Stromal cell of bone marrow (primary cell): ENCODE measurements around the gene ATP5PB.

ENCODE experiments used
- DNase-seq: peaks from one replicate; pipeline ENCODE4 v3.0.0-alpha.2; 2012; ENCODE audit warnings: low read depth

ATP5PB gene

DNA sequence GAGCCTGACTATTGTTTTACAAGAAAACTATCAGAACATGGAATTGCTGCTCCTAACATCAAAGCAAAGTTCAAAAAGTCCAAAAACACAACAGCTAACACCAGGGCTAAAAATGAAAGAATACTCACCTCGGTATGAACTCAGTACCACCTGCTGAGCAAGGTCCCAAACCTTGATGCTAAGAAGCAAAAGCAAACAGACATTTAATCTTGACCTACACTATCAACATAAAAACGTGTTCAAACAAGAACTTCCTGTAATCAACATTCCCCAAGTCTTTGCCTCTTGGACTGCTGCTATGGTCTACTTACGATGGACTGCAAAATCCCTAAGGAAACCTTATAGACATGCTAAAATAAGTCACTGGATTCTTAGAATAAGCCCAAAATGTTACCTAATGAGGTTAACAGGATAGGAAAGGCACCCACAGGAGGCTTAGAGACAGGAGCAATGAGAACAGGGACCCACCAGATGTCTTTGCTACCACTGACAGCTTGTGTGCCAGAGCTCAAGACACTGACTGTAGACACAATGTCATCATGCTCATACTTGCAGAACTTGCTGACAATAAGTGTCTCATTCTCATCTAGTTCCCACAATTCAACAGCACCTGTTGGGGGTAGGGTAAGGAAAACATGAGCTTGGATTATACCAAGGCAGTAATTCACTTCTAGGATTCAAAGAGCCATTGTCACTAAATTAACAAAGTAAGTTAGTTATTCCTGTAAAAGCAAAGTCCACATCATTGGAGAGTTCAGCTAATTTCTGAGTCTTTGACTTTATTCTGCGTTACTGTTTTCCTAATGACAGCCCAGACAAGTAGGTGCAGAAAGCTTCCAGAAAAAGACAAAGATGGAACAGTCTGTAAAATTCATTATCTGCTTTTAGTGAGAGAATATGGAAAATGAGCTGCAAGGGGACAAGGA lies 2.0 kb upstream of the ATP5PB start:
- DNase-seq = no peak

DNA sequence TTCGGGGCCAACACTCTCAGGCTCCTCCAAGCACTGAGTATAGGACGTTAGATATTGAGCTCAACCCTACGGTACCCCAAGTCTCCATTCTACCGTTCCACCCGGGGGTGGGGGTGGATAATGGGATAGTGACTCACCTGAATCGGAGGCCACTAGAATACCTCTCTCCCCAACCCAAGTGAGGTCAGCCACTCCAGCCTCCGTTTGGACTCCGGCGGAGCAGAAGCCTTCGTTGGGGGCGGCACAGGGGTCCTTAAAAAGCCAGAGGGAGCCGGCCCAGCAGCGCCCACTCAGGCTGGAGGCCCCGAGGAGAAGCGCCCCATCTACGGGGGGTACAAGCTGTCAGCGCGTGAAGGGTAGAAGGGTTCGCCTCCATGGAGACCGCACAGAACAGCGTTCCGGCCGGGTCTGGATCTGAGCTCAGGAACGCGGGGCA lies 764 bp upstream of the ATP5PB start:
- no peak for DNase-seq

DNA sequence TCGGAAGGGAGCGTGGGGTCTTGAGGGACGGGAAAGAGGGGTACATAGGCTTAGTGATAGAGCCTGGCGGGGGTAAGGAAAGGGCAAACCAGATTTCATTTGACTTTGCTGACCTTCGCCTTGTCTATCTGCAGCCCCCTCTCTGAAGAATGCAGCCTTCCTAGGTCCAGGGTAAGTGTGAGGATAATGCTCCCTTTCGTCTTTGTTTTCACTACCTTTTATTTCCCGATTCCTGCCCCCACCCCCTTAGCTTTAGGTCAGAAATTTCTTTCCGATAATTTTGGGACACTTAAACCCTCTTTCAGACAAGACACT lies 396 bp downstream of the ATP5PB start:
- DNase-seq = no peak

DNA sequence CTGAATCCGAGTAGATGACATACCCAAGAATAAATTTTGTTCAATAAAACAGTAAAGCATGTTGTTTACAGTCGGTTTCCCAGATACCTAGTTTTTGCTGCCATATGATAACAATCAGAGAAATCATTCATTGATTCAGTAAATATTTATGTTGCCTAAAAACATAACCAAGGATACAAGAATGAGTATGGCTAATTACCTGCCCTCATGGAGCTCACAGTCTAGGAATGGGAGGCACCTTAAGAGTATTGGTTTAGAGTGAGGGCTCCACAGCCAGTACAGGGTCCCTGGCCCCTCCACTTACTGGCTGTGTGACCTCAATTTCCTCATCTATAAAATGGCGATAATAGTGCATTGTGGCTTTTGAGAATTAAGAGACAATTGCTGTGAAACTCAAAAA lies 921 bp downstream of the ATP5PB start:
- no peak for DNase-seq

DNA sequence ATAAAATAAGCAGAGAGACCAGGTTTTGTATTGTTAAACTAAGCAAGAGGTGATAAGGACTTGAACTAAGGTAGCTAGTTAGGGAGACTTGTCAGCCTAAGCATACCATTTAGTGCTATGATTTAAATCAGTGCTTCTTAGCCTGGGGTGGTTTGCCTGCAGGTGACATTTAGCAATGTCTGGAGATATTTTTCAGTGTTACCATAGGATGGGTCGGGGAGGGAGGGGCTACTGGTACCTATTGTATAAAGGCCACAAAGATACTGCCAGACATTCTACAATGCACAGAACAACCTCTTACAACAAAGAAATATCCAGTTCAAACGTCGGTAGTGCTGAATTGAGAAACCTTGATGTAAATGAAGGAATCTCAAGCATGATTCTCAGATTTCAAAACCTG lies 3.3 kb downstream of the ATP5PB start:
- no peak for DNase-seq

DNA sequence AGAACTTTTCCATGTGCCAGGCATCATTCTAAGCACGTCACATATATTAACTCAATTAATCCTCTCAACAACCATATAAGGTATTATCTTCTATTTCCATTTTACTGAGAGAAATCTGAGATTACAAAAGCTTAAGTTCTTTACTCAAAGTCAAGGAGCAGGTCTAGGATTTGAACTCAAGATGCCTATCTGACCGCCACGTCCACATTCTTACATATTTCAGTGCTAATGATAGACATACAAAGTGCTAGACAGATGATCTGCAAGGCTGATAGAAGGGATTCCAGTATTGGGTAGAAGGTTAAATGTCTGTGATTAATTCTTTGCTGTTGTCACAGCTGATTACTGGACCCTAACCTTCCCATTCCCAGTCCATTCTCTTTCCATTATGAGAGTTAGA lies 4.4 kb downstream of the ATP5PB start:
- DNase-seq = no peak

DNA sequence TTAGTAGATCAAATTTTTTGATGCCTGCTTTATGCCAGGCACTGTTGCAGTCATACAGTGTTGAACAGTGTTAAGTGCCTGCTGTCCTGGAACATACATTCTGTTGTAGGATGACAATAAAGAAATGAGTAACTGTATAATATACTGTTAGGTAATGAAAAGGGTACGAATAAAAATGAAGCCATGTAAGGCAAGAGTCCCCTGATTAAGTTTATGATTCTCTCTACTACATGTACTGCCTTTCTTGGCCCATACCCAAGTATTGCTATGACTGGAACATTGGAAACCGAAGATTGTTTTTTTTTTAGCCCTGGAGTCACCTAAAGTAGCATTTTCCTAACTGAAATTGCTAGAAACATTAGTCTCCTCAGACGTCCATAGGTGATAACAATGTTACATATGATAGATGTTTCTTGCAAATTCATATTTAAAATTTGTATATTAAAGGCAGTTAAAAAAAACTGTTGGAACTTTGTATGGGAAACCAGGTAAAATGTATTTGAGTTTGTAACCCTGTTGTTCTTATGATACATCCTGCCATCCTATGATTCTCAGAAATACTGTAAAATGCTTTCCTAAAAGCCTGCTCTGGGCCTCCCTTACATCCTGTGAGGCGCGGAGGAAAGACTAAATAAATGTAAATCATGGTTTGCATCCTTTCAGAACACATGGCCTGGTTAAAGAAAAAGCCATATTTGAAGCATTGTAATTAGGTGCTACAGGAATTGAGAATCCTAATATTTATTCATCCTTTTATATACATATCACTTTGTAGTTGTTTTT lies 5.8 kb downstream of the ATP5PB start:
- no peak for DNase-seq

DNA sequence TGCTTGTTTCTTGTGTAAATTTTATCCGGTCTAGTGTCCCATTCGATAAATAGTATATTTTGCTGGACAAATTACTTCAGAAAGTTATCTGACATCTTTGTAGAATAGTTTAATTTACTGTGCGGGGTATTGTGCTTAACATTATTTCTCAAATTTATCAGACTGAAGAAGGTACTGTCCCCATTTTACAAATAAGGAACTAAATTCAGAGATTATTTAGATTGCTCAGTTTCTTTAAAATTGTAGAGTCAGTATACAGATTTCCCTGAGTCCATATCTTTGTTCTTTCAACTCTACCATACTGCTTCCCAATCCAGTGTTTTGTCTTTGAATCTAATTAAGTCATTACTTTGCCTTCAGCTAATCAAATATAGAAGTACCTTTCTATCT lies 6.4 kb downstream of the ATP5PB start:
- DNase-seq = no peak

DNA sequence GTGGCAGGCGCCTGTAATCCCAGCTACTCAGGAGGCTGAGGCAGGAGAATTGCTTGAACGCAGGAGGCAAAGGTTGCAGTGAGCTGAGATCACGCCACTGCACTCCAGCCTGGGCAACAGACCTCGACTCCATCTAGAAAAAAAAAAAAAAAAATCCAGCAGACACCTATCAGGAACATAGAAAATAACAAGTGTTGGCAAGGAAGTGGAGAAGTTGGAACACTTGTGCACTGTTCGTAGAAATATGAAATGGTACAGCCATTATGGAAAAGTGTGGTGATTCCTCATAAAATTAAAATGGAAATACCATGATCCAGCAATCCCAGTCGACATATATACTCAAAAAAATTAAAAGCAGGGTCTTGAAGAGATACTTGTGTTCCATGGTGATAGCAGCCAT lies 12.5 kb downstream of the ATP5PB start:
- DNase-seq = no peak

DNA sequence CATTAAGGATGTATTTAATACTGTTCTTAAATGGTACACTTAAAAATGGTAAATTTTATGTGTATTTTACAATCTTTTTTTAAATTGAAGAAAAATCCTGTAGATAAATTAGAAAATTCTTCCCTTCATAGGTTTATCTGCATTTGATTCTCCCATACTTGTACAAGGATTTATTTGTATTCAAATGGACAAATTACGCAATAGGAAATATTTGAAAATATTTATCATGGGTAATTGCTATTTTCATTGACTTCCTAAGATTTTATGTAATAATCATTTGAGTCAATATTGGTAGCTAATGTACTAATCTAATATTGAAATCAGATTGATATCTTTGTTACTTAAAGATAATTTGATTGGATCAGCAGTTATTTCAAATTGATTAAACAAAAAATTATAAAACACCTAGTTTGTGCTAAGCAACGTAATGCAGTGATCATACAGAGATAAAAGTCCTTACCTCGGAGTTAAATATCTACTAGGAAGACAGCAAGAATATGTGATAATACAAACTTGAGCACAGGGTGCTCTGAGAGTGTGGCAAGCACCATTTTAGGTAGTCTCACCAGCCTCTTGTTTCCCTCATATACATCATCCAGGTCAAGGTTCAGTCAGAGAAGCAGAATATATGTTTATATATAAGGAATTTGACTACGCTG lies 13.2 kb downstream of the ATP5PB start:
- DNase-seq = no peak

DNA sequence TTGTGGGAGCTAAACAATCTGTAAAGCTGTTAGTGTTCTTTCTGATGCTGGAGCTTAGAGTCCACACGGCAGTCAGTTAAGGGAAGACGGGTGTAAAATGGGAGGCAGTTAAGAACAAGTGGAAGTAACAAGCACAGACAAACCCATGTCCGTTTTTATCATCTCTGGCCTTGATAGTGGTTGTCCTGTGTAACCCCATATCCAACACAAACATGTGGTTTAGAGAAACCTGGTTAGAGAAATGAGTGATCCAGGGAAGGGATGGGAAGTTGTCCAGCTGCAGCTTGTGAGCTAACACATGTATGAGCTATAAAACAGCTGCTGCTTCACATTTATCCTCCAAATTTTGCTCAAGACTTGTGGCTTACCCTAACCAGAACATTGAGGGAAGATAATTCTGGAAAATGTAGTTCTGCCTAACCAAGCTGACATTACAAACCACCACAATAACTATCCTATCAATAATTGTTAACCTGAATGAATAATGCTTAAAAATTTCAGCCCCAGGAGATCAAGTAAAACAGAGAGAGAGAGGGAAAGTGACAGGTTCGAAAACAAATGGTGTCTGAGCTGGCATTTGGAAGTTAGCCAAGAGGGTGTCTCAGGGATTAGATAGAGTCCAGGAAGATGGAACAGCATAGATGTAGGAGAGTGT lies 13.9 kb downstream of the ATP5PB start:
- no peak for DNase-seq

DNA sequence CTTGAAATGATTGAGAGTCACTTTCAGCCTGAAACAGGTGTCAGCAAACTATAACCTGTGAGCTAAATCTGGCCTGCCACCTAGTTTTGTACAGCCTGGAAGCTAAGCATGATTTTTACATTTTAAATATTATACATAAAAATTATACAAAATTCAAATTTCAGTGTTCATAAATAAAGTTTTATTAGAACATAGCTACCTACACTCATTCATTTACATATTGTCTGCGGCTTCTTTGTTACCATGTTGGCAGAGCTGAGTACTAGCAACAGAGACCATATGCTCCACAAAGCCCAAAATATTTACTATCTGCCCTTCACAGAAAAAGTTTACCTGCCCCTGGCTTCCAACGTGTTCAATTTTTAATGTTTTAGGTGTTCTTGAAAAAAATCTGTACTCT lies 16.5 kb downstream of the ATP5PB start:
- no peak for DNase-seq

DNA sequence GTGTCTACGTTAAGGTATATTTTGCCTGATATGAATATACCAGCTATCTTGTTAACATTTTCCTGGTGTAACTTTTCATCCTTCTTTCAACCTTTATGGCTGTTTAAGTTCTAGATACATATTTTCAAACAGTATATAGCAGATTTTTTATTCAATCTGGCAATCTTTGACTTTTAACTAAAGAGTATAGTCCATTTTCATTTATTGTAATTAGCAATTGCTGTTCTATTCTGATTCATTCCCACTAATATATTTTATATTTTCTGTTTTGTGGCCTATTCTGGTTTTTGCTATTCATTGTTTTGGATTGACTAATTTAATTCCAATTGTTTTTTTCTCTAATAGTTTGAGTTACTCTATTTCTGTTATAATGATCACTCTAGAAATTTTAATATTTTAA lies 17.2 kb downstream of the ATP5PB start:
- no peak for DNase-seq

DNA sequence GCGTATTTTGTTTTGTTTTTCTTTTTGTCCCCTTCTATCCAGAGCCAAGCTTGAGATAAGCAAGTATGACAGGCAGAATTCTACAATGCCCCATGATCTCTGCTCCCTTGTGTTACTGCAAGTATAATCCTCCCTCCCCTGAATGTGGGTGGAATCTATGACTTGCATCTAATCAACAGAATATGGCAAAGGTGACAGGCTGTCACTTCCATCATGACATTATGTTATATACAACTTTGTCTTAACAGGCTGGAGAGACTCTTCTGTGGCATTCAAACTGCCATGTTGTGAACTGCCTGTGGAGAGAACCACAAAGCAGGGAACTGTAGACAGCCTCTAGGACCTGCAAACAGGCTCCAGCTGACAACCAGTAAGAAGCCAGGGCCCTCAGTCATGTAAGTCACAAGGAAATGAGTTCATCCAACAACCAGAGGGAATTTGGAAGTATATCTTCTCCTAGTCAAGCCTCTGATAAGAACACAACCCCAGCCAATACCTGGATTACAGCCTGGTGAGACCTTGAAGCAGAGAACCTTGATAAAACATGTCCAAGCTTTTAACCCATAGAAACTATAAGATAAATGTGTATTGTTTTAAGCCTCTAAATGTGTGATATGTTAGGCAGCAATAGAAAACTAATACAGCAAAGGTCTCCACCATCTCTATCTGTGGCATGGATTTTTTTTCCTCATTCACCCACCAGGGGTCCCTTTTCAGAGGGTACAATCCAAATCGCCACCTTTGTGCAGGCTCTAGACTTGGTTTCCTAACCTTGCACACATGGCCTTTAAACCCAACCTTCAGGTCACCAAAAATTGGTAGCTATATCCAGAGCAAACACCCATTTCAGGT lies 18.8 kb downstream of the ATP5PB start:
- no peak for DNase-seq

DNA sequence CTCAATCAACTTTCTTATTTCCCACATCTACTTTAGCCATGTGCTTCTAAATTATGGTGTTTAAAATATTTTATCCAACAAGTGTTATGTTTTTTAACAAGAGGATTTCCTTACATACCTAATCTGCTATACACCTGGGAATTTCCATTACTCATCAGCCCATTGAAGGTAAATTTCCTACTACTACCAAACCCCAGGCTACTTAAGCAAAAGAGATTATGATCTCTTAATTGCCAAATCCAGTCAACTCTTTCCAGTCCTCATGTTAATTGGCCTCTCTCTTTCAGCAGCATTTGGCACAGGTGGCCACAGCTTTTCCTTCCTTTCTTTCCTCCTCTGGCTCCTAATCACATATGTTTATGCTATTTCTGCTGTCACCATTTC lies 19.4 kb downstream of the ATP5PB start:
- no peak for DNase-seq

DNA sequence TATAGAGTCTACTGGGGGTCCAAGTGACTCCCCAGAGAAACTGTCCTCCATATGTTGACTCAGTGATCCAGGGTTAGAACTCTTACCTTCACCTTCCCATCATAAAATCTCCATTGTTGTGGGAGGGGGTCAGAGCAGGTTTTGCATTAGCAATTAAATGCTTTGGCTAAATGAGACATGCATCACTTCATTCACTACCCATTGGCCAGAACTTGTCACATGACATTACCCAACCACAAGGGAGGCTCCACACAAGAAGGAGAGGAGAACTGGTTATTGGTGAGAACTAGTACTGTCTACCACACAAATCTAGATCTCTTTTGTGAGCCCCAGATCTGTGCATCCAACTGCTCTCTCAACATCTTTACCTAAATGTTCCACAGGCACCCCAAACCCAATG lies 20.3 kb downstream of the ATP5PB start:
- no peak for DNase-seq

DNA sequence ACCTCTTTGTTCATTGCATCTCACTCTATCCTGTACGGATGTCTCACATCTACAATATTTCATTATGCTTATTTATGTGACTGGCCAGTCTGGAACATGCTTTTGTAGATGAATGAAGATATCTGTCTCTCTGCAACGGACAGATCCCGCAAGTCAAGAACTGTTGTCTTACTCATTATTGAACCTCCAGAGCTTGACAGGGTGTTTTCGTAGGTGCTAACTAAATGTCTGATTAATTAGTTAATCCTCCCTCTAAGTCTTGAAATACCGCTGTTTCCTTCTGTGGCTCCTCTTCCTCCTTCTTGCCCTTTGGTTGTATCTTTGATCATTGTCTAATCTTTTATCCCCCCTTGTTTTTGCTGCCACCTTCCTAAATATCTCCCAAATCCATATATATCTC lies 21.3 kb downstream of the ATP5PB start:
- no peak for DNase-seq

DNA sequence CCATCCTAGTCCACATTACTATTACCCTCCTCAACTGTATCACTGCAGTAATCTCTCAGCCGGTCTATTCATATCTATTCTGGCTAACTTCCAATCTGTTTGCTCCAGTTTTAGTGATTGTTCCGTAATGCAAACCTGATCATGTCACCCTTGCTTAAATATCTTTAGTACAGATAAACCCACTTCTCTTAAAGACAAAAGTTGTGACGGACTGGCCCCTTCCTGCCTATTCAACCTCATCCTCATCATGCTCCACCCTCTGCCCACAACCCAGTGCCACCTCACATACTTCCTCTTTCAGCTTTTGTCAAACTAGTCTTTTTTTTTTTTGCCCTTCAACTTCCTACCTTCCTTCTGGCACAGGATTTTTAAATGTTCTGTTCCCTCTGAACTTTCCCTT lies 21.7 kb downstream of the ATP5PB start:
- DNase-seq = no peak

DNA sequence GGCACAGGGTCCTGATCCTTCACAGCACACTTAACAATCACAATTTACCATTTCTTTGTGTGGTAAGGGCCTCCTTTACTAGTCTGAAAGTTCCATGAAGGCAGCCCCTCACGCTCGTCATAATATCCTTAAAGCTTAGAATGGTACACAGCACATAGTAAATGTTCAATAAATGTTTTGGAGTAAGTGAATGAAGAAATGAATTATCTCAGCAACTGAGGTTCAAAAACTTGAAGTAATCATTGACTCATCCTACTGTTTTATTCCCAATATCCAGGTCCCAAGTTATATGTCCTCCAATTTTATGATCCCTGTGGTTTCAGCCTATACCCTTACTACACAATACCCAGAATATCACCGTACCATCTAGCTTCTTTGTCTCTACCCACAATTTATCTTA lies 22.3 kb downstream of the ATP5PB start:
- DNase-seq = no peak

DNA sequence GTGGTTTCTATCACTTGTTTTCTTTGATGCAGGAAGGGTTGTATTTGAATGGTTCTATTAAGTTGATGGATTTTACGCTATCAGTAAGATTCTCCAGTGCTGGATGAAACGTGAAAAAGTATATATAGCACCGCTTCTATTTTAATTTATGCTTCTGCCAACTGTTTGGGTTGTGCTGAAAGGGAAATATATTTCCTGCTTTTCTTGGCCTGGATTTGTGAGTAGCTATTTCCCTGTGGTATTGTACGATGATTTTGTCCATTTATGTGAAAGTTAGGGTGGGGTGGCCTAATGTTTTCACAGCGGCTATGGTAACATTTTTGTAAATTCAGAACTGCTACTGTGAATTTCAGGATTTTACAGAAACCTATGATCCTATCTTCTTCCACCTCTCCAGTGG lies 24.8 kb downstream of the ATP5PB start:
- peak; percentile 42 for DNase-seq

DNA sequence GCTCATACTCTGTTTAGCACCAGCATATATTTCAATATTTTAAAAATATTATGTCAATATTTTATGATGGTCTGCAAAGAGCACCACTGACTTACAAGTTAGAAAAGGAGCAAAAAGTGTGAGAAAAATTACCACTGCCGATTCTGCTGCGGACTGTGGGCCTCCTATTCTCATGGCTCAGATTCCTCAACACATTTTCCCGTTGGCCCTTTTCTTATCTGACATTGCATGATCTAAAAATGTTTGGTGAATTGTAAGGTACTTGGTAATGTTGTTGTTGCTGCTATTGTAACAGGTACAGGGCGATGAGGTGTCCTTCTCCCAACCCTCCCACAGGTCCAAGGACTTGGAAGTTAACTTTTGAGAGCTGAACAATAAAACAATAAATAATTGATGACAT lies 25.3 kb downstream of the ATP5PB start:
- no peak for DNase-seq

DNA sequence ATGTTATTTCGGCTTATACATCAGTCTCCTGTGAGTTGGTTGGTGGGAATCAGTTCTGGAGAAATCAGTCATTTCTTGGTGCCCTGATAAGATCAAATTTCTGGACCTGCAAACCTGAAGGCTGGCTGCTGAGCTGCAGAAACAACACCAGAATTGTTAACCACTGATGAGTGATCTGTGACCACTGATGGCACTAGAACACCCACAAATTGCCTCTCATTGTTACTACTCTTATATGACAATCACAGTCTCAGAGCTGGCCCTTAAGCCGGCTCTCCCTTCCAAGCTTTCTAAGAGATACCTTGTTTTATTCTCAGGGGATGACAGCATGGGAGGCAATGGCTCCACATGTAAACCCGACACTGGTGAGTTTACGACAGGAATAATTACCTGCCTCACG lies 26.4 kb downstream of the ATP5PB start:
- DNase-seq = no peak
